Measurements from ENCODE around the gene TMEM207.

- TF ChIP-seq, protein P1, sequence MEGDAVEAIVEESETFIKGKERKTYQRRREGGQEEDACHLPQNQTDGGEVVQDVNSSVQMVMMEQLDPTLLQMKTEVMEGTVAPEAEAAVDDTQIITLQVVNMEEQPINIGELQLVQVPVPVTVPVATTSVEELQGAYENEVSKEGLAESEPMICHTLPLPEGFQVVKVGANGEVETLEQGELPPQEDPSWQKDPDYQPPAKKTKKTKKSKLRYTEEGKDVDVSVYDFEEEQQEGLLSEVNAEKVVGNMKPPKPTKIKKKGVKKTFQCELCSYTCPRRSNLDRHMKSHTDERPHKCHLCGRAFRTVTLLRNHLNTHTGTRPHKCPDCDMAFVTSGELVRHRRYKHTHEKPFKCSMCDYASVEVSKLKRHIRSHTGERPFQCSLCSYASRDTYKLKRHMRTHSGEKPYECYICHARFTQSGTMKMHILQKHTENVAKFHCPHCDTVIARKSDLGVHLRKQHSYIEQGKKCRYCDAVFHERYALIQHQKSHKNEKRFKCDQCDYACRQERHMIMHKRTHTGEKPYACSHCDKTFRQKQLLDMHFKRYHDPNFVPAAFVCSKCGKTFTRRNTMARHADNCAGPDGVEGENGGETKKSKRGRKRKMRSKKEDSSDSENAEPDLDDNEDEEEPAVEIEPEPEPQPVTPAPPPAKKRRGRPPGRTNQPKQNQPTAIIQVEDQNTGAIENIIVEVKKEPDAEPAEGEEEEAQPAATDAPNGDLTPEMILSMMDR (IDR thresholded peaks at IDR 0.05; ENCODE audit: low read depth, low read length, poor library complexity, severe bottlenecking), result no peak
- TF ChIP-seq EZH2phosphoT487 (IDR thresholded peaks at IDR 0.05; ENCODE audit: borderline replicate concordance, low read length), result no peak
These were observed 13.4 kb downstream of the TMEM207 start for GRCh38 chr3:190436331-190436730.

Data from DOHH2 (cell line).